Naive thymus-derived CD4-positive, alpha-beta T cell (primary cell): Measurements from ENCODE around the gene PDE6C. TPM values are rescaled to one million over a fixed set of nuclear protein-coding genes. Genes with fewer than 3 reads are reported as not detected.

ENCODE experiments used
- ATAC-seq: fragments of 150-1000 bp; cut with Tn5 transposase; 2 replicates; pipeline ENCODE4 v1.10.0; 2021; ENCODE audit warnings: mild to moderate bottlenecking, moderate library complexity
- CTCF ChIA-PET: fragments of 350-600 bp; sonication (Branson Sonifier 250); formaldehyde crosslinking; loops from one replicate; lab custom pipeline; 2021; ENCODE audit warnings: antibody characterized with exemption; lab: Charles Lee
- POLR2A ChIA-PET: fragments of 350-600 bp; sonication (Branson Sonifier 250); formaldehyde crosslinking; loops from one replicate; lab custom pipeline; 2021; ENCODE audit warnings: antibody characterized with exemption, inconsistent platforms; lab: Charles Lee
- DNase-seq, 9 donors: peaks; one replicate each; pipeline versions ENCODE4 v3.0.0 to v3.0.0-alpha.2; 2020 to 2022; ENCODE audit warnings: mixed read lengths in 1 of 9
- H3K27ac ChIP-seq: one replicate; pipeline ENCODE4 v1.7.0; 2013; ENCODE audit warnings: mild to moderate bottlenecking, low read depth, low read length, moderate library complexity
- H3K27me3 ChIP-seq, 2 donors: one replicate each; pipeline ENCODE4 v1.7.0; 2013; ENCODE audit warnings: low read length in 2 of 2, mild to moderate bottlenecking in 2 of 2, moderate library complexity in 2 of 2; ENCODE audit not compliant: control insufficient read depth in 2 of 2, insufficient read depth in 2 of 2
- H3K36me3 ChIP-seq, 3 experiments: 1 replicate in 2 of 3; 2 replicates in 1 of 3; pipeline ENCODE4 v1.7.0; 2013; ENCODE audit warnings: low read length in 3 of 3, mild to moderate bottlenecking in 3 of 3, moderate library complexity in 1 of 3; ENCODE audit not compliant: insufficient read depth in 3 of 3, control insufficient read depth in 2 of 3
- H3K4me1 ChIP-seq, 2 donors: one replicate each; pipeline ENCODE4 v1.7.0; 2013; ENCODE audit warnings: low read length in 2 of 2, mild to moderate bottlenecking in 2 of 2, moderate library complexity in 1 of 2; ENCODE audit not compliant: control insufficient read depth in 2 of 2, insufficient read depth in 2 of 2
- H3K4me3 ChIP-seq: 2 replicates; pipeline ENCODE4 v1.7.0; 2013; ENCODE audit warnings: mild to moderate bottlenecking, low read length
- H3K9me3 ChIP-seq, 3 experiments: 1 replicate in 2 of 3; 2 replicates in 1 of 3; pipeline ENCODE4 v1.7.0; 2013; ENCODE audit warnings: low read length in 3 of 3; ENCODE audit not compliant: control insufficient read depth in 2 of 3
- H3K27ac Mint-ChIP-seq, 9 donors: one replicate each; pipeline ENCODE4 v1.8.0; 2020 to 2022; ENCODE audit warnings: mixed read lengths in 9 of 9, mild to moderate bottlenecking in 8 of 9, moderate library complexity in 5 of 9, inconsistent platforms in 2 of 9
- H3K27me3 Mint-ChIP-seq, 5 donors: one replicate each; pipeline ENCODE4 v1.8.0; 2021 to 2022; ENCODE audit warnings: mixed read lengths in 5 of 5, mild to moderate bottlenecking in 1 of 5
- H3K36me3 Mint-ChIP-seq, 5 donors: one replicate each; pipeline ENCODE4 v1.8.0; 2020 to 2022; ENCODE audit warnings: mixed read lengths in 5 of 5, mild to moderate bottlenecking in 3 of 5, inconsistent platforms in 1 of 5
- H3K4me1 Mint-ChIP-seq, 7 donors: one replicate each; pipeline ENCODE4 v1.8.0; 2020 to 2022; ENCODE audit warnings: mixed read lengths in 7 of 7, mild to moderate bottlenecking in 3 of 7, inconsistent platforms in 1 of 7
- H3K4me3 Mint-ChIP-seq, 10 donors: one replicate each; pipeline ENCODE4 v1.8.0; 2020 to 2022; ENCODE audit warnings: mild to moderate bottlenecking in 10 of 10, mixed read lengths in 10 of 10, moderate library complexity in 6 of 10, inconsistent platforms in 2 of 10
- H3K9me3 Mint-ChIP-seq, 11 donors: one replicate each; pipeline ENCODE4 v1.8.0; 2020 to 2022; ENCODE audit warnings: mixed read lengths in 11 of 11, mild to moderate bottlenecking in 4 of 11, inconsistent platforms in 1 of 11, moderate library complexity in 1 of 11
- intact Hi-C, 2 donors: fragments of 100-400 bp; cut with micrococcal nuclease; formaldehyde crosslinking; loops; one replicate each; pipeline ENCODE4 v1.15.1; 2023
- polyA plus RNA-seq, 2 donors: library from polyadenylated mRNA; unstranded; fragments of 300-500 nt; fragmentation: Illumina TruSeq; gene quantifications; one replicate each; pipeline ENCODE4 v1.2.3, GENCODE V29; 2021
- total RNA-seq, 6 experiments: library from RNA in 5 of 6; stranded (reverse) in 5 of 6; gene quantifications; 1 replicate in 5 of 6; 2 replicates in 1 of 6; pipeline ENCODE4 v1.2.3 and lab custom pipeline; 2021 to 2026

The PDE6C gene
- total and polyA plus RNA-seq, 7 experiments from 2014 or later: not detected

DNA sequence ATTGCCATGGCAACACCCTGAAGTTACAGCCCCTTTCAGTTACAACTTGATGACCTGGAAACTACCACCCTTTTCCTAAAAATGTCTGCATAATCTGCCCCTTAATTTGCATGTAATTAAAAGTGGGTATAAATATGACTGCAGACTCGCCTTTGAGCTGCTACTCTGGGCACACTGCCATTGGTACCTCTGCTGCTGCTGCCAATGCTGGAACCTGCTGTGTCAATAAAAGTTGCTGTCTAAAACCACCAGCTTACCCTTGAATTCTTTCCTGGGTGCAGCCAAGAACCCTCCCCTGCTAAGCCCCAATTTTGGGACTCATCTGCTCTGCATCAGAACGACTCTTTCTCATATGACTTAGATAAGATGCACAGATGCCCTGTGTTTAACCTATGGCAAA lies 100.3 kb downstream of the PDE6C start:
- CTCF ChIA-PET: no interaction called here
- no peak overlapping the region for H3K4me3 ChIP-seq
- H3K4me1 ChIP-seq: no peaks in the 10 kb centered on the region
- no peak for ATAC-seq
- intact Hi-C loops: no loop called here
- Mint-ChIP-seq H3K4me1 (peaks cover 0 to 3% (median 0%) of the 10 kb centered on the region in 7 donors), H3K4me3 (no peak overlapping the region), H3K27ac (no peak overlapping the region), H3K27me3 (peaks cover 0 to 14% (median 1%) of the 10 kb centered on the region in 5 donors), H3K9me3 (no peaks in the 10 kb centered on the region), H3K36me3 (no peaks in the 10 kb centered on the region)
- H3K27ac ChIP-seq: no peak overlapping the region
- no peaks in the 10 kb centered on the region for H3K9me3 ChIP-seq
- POLR2A ChIA-PET: no interaction called here
- no peaks in the 10 kb centered on the region for H3K27me3 ChIP-seq
- DNase-seq: no peak
- H3K36me3 ChIP-seq: no peaks in the 10 kb centered on the region

DNA sequence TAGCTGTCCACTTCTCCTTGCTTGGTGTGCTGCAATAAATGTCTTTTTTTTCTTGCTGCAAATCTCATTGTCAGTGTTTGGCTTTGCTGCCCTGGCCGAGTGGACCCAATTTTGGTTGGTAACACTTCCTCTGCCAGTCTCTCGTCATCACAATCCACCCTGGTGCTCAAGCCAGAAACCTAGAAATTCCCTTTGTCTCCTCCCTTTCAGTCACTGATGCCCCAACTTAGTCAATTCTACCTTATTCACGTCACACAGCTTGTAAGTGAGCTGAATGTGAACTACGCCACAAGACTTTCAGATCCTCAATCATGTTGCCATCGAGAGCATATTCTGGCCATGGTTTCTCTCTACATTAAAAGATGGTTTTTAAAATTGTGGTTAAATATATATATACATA lies 103.0 kb downstream of the PDE6C start:
- Mint-ChIP-seq H3K27me3 (peaks cover 12 to 36% (median 13%) of the 10 kb centered on the region in 5 donors), H3K9me3 (peaks cover 0 to 2% (median 0%) of the 10 kb centered on the region in 11 donors), H3K4me1 (peaks cover 0 to 7% (median 0%) of the 10 kb centered on the region in 7 donors), H3K36me3 (no peaks in the 10 kb centered on the region), H3K4me3 (no peak overlapping the region), H3K27ac (peak overlapping the region in 1 of 9 donors; percentile 33)
- DNase-seq: no peak
- ATAC-seq: no peak
- ChIA-PET CTCF (no interaction called here), POLR2A (interaction anchor here (0.8 kb wide), 1 partner anchor 12 kb away, joined by 3 read pairs; no protein-coding TSS in a partner anchor)
- Histone ChIP-seq H3K9me3 (no peaks in the 10 kb centered on the region), H3K4me1 (no peaks in the 10 kb centered on the region), H3K36me3 (no peaks in the 10 kb centered on the region), H3K27ac (no peak overlapping the region), H3K4me3 (no peak overlapping the region), H3K27me3 (peaks cover 0 to 3% of the 10 kb centered on the region in 2 donors)
- intact Hi-C loops: no loop called here

Other genes with a start within 250 kb of the PDE6C start
- 10 to 100 TPM in 1 of 5 experiments, 1 to 10 TPM in 3, under 1 TPM in 1; 0.57 to 31.2 (median 1.5) TPM for gene MYOF, start 130.2 kb upstream of the PDE6C start, total RNA-seq
- not detected for gene MYOF, start 130.2 kb upstream of the PDE6C start, polyA plus RNA-seq
- 10 to 100 TPM in 1 of 5 experiments, under 1 TPM in 1, not detected in 3; 0.54 to 48.6 TPM for gene CEP55, start 115.9 kb upstream of the PDE6C start, total RNA-seq
- gene CEP55, start 115.9 kb upstream of the PDE6C start, polyA plus RNA-seq: not detected
- not detected for gene FFAR4, start 45.9 kb upstream of the PDE6C start, total RNA-seq
- gene FFAR4, start 45.9 kb upstream of the PDE6C start, polyA plus RNA-seq: not detected
- not detected for gene RBP4, start 11.3 kb upstream of the PDE6C start, total RNA-seq
- gene RBP4, start 11.3 kb upstream of the PDE6C start, polyA plus RNA-seq: not detected
- gene FRA10AC1, start 90.1 kb downstream of the PDE6C start, total RNA-seq: 10 to 100 TPM; 15.5 to 31.0 (median 22.7) TPM
- 1 to 10 TPM; 4.4 to 6.8 TPM for gene FRA10AC1, start 90.1 kb downstream of the PDE6C start, polyA plus RNA-seq
- gene LGI1, start 145.4 kb downstream of the PDE6C start, total RNA-seq: not detected
- gene LGI1, start 145.4 kb downstream of the PDE6C start, polyA plus RNA-seq: not detected